Keratinocyte (primary cell): ENCODE measurements around the gene ACAA1. TPM values are rescaled to one million over a fixed set of nuclear protein-coding genes. Genes with fewer than 3 reads are reported as not detected.
"Not testable (repeated sequence)": the region's sequence is repeated elsewhere in the genome, so short reads cannot be mapped to it uniquely, and the experiment has no call there.

Experiments used
- DNase-seq: peaks from one replicate; pipeline ENCODE4 v3.0.0-alpha.2; 2011; ENCODE audit warnings: low read depth, missing footprints, low spot score
- FAIRE-seq: peaks from 2 replicates; lab custom pipeline; 2011; peaks lifted over from hg19 to GRCh38; lab: Jason Lieb, UNC
- H2AFZ ChIP-seq: 2 replicates; pipeline ENCODE4 v1.6.0; 2012; ENCODE audit warnings: low read length, control low read depth, inconsistent platforms; ENCODE audit not compliant: control insufficient read depth
- H3K27ac ChIP-seq: 2 replicates; pipeline ENCODE4 v1.5.1; 2011; ENCODE audit warnings: low read length; ENCODE audit not compliant: control insufficient read depth, insufficient read depth
- H3K27me3 ChIP-seq: 3 replicates; pipeline ENCODE4 v1.6.0; 2011; ENCODE audit warnings: low read length; ENCODE audit not compliant: control insufficient read depth, insufficient read depth; ENCODE audit errors: extremely low read depth
- H3K36me3 ChIP-seq, 2 experiments: 2 replicates in 1 of 2; 3 replicates in 1 of 2; pipeline ENCODE4 v1.5.1; 2011; ENCODE audit warnings: low read length in 2 of 2, mild to moderate bottlenecking in 1 of 2; ENCODE audit not compliant: control insufficient read depth in 2 of 2, insufficient read depth in 2 of 2; ENCODE audit errors: extremely low read depth in 1 of 2
- H3K4me1 ChIP-seq: 3 replicates; pipeline ENCODE4 v1.5.1; 2011; ENCODE audit warnings: low read length; ENCODE audit not compliant: control insufficient read depth, insufficient read depth; ENCODE audit errors: extremely low read depth
- H3K4me2 ChIP-seq: 3 replicates; pipeline ENCODE4 v1.6.0; 2011; ENCODE audit warnings: low read depth, low read length; ENCODE audit not compliant: control insufficient read depth, insufficient read depth; ENCODE audit errors: extremely low read depth
- H3K4me3 ChIP-seq, 3 experiments: fragments of 200-600 bp in 1 of 3; sonication (generic) in 1 of 3; 2 replicates in 2 of 3; 3 replicates in 1 of 3; pipeline ENCODE4 v1.5.1; 2011 to 2016; ENCODE audit warnings: low read length in 3 of 3, mild to moderate bottlenecking in 3 of 3, control low read depth in 2 of 3, inconsistent platforms in 1 of 3, low read depth in 1 of 3, mixed read lengths in 1 of 3, mixed run types in 1 of 3, moderate library complexity in 1 of 3; ENCODE audit not compliant: control insufficient read depth in 2 of 3, insufficient read depth in 2 of 3; ENCODE audit errors: extremely low read depth in 1 of 3
- H3K79me2 ChIP-seq: 2 replicates; pipeline ENCODE4 v1.6.0; 2012; ENCODE audit warnings: low read length; ENCODE audit not compliant: control insufficient read depth, insufficient read depth
- H3K9ac ChIP-seq: 3 replicates; pipeline ENCODE4 v1.6.0; 2011; ENCODE audit warnings: low read length; ENCODE audit not compliant: control insufficient read depth, insufficient read depth; ENCODE audit errors: extremely low read depth
- H3K9me1 ChIP-seq: 3 replicates; pipeline ENCODE4 v1.6.0; 2011; ENCODE audit warnings: low read length; ENCODE audit not compliant: control insufficient read depth, insufficient read depth; ENCODE audit errors: extremely low read depth
- H3K9me3 ChIP-seq: 2 replicates; pipeline ENCODE4 v1.5.1; 2012; ENCODE audit warnings: low read depth, low read length; ENCODE audit not compliant: control insufficient read depth
- H4K20me1 ChIP-seq: 3 replicates; pipeline ENCODE4 v1.6.0; 2011; ENCODE audit warnings: low read length; ENCODE audit not compliant: control insufficient read depth, insufficient read depth; ENCODE audit errors: extremely low read depth
- EZH2 ChIP-seq: IDR thresholded peaks from one replicate; pipeline ENCODE4 v1.6.1; 2012; ENCODE audit warnings: inconsistent platforms, mild to moderate bottlenecking, low read length, moderate library complexity
- dilution Hi-C: fragments of 300-500 bp; cut with MboI; formaldehyde crosslinking; loops from one replicate; pipeline ENCODE4 v1.7.0; 2020; ENCODE audit warnings: low sequenced_read_pairs; ENCODE audit not compliant: extremely low pct_ligation_motif_present
- polyA plus RNA-seq, 5 experiments: library from polyadenylated mRNA; depleted of rRNA in 3 of 5; stranded (reverse) in 3 of 5; stranded (forward) in 1 of 5; unstranded in 1 of 5; fragments of >200 nt; gene quantifications; 1 replicate in 1 of 5; 2 replicates in 3 of 5; 3 replicates in 1 of 5; pipeline versions ENCODE4 v1.2.1 to v1.2.3, GENCODE V29; 2011 to 2012; ENCODE audit warnings: missing spikeins in 2 of 5, low read depth in 1 of 5, low replicate concordance in 1 of 5
- TF ChIP-seq, protein P1 (sequence below), 3 experiments: IDR thresholded peaks in 1 of 3; conservative IDR thresholded peaks in 1 of 3; optimal IDR thresholded peaks in 1 of 3; 2 replicates in 2 of 3; 3 replicates in 1 of 3; pipeline versions ENCODE3 to v1.5.1; 2011; ENCODE audit warnings: low read length in 3 of 3, mild to moderate bottlenecking in 3 of 3, moderate library complexity in 2 of 3, control low read depth in 1 of 3, inconsistent platforms in 1 of 3; ENCODE audit not compliant: insufficient read depth in 2 of 3; ENCODE audit errors: extremely low read depth in 1 of 3

The ACAA1 gene
- polyA plus RNA-seq, 1 donor (not counting 4 experiments of a cell fraction or from before 2014, with no cell fraction given): 85.3 TPM

- no peak overlapping the region for H3K4me2 ChIP-seq
- no peaks in the 10 kb centered on the region for H4K20me1 ChIP-seq
- no peak for TF ChIP-seq EZH2
- TF ChIP-seq, protein P1, sequence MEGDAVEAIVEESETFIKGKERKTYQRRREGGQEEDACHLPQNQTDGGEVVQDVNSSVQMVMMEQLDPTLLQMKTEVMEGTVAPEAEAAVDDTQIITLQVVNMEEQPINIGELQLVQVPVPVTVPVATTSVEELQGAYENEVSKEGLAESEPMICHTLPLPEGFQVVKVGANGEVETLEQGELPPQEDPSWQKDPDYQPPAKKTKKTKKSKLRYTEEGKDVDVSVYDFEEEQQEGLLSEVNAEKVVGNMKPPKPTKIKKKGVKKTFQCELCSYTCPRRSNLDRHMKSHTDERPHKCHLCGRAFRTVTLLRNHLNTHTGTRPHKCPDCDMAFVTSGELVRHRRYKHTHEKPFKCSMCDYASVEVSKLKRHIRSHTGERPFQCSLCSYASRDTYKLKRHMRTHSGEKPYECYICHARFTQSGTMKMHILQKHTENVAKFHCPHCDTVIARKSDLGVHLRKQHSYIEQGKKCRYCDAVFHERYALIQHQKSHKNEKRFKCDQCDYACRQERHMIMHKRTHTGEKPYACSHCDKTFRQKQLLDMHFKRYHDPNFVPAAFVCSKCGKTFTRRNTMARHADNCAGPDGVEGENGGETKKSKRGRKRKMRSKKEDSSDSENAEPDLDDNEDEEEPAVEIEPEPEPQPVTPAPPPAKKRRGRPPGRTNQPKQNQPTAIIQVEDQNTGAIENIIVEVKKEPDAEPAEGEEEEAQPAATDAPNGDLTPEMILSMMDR (optimal IDR thresholded peaks at IDR 0.05 in 1 of 3, IDR thresholded peaks at IDR 0.05 in 1 of 3, conservative IDR thresholded peaks at IDR 0.05 in 1 of 3; ENCODE audit: extremely low read depth in 1 of 3, insufficient read depth in 2 of 3, low read length in 3 of 3): peak in 1 of 3 experiments; percentile 36
- dilution Hi-C loops: no loop called here
- no peak overlapping the region for H3K9ac ChIP-seq
- H3K36me3 ChIP-seq: no peaks in the 10 kb centered on the region
- FAIRE-seq (no peak), DNase-seq (no peak)
- peaks cover 17% of the 10 kb centered on the region for H3K4me1 ChIP-seq
- H3K4me3 ChIP-seq: no peak overlapping the region
- H3K27me3 ChIP-seq: no peaks in the 10 kb centered on the region
- H3K9me1 ChIP-seq: no peaks in the 10 kb centered on the region
- H3K9me3 ChIP-seq: no peaks in the 10 kb centered on the region
- H3K27ac ChIP-seq: no peak overlapping the region
- H2AFZ ChIP-seq: no peak overlapping the region
- peaks cover 25% of the 10 kb centered on the region for H3K79me2 ChIP-seq
These were observed 26.4 kb upstream of the ACAA1 start for GRCh38 chr3:38163117-38163840.

GRCh38 chr3:38160704-38161103 lies 23.8 kb upstream of the ACAA1 start:
- H3K4me3 ChIP-seq, H3K9ac ChIP-seq, dilution Hi-C loops, H3K9me3 ChIP-seq, H3K9me1 ChIP-seq, DNase-seq, H3K4me2 ChIP-seq, H4K20me1 ChIP-seq, H3K79me2 ChIP-seq, FAIRE-seq, H2AFZ ChIP-seq, H3K27ac ChIP-seq, H3K36me3 ChIP-seq, H3K27me3 ChIP-seq: not testable (repeated sequence)
- H3K4me1 ChIP-seq: peaks cover 21% of the 10 kb centered on the region

- Histone ChIP-seq H3K4me3 (no peak overlapping the region), H3K36me3 (no peaks in the 10 kb centered on the region), H3K4me2 (no peak overlapping the region), H3K9ac (no peak overlapping the region), H2AFZ (no peak overlapping the region), H3K9me3 (no peaks in the 10 kb centered on the region), H3K79me2 (no peaks in the 10 kb centered on the region), H3K9me1 (no peaks in the 10 kb centered on the region), H4K20me1 (no peaks in the 10 kb centered on the region), H3K27ac (no peak overlapping the region), H3K27me3 (no peaks in the 10 kb centered on the region), H3K4me1 (peaks cover 40% of the 10 kb centered on the region)
- dilution Hi-C loops: no loop called here
- TF ChIP-seq, protein P1 (optimal IDR thresholded peaks at IDR 0.05 in 1 of 3, IDR thresholded peaks at IDR 0.05 in 1 of 3, conservative IDR thresholded peaks at IDR 0.05 in 1 of 3; ENCODE audit: extremely low read depth in 1 of 3, insufficient read depth in 2 of 3, low read length in 3 of 3): no peak
- no peak for TF ChIP-seq EZH2
- FAIRE-seq (peak; percentile 43), DNase-seq (no peak)
These were observed 21.5 kb upstream of the ACAA1 start for GRCh38 chr3:38158472-38158871.
